K562 (cell line): ENCODE measurements around the gene ZNF610. TPM values are rescaled to one million over a fixed set of nuclear protein-coding genes. Genes with fewer than 3 reads are reported as not detected.
A peak's percentile ranks its signal among the peaks of the same experiment; 100 is the strongest.

ENCODE experiments used
- ATAC-seq: fragments of 200-7000 bp; cut with Tn5 transposase; 3 replicates; pipeline ENCODE4 v1.9.1; 2020; ENCODE audit warnings: moderate library complexity
- BruUV-seq: library from RNA; stranded (reverse); fragments of 400-500 nt; replicated peaks from 2 replicates; lab custom pipeline; 2021; lab: Mats Ljungman, UMichigan
- CTCF ChIA-PET: fragments of 300-600 bp; formaldehyde crosslinking; extraction: SDS; loops from one replicate; lab custom pipeline; 2021; ENCODE audit warnings: low intra/inter-chr PET ratio; lab: Yijun Ruan, JAX
- POLR2A ChIA-PET: fragments of 300-600, 350-650 bp; sonication (Branson Sonifier 250); formaldehyde crosslinking; extraction: SDS; loops from one replicate; lab custom pipeline; 2021; ENCODE audit warnings: antibody characterized with exemption, inconsistent platforms; lab: Yijun Ruan, JAX
- DNase-seq, 4 experiments: peaks; one replicate each; pipeline versions ENCODE4 v3.0.0 to v3.0.0-alpha.2; 2011 to 2018; ENCODE audit warnings: low spot score in 3 of 4, mixed read lengths in 3 of 4; ENCODE audit errors: extremely low read depth in 1 of 4
- FAIRE-seq: peaks from 2 replicates; lab custom pipeline; 2011; peaks lifted over from hg19 to GRCh38; lab: Jason Lieb, UNC
- H2AFZ ChIP-seq: 2 replicates; pipeline ENCODE4 v1.6.0; 2011; ENCODE audit warnings: low read depth, low read length, control low read depth, inconsistent platforms
- H3K27ac ChIP-seq: fragments of 200-600 bp; 3 replicates; pipeline ENCODE4 v1.8.0; 2011; ENCODE audit warnings: low read depth, mild to moderate bottlenecking, control low read depth, inconsistent platforms, low read length, moderate library complexity, mixed read lengths; ENCODE audit errors: extremely low read depth
- H3K27me3 ChIP-seq, 2 experiments: fragments of 300-600 bp in 1 of 2; 2 replicates in 1 of 2; 3 replicates in 1 of 2; pipeline versions ENCODE4 v1.6.0 to v1.8.0; 2011; ENCODE audit warnings: inconsistent platforms in 2 of 2, low read length in 2 of 2, mild to moderate bottlenecking in 1 of 2, mixed read lengths in 1 of 2, moderate library complexity in 1 of 2; ENCODE audit not compliant: control insufficient read depth in 2 of 2, insufficient read depth in 2 of 2
- H3K36me3 ChIP-seq: fragments of 300-600 bp; 3 replicates; pipeline ENCODE4 v1.8.0; 2011; ENCODE audit warnings: mild to moderate bottlenecking, low read length, inconsistent platforms; ENCODE audit not compliant: control insufficient read depth, insufficient read depth
- H3K4me1 ChIP-seq, 2 experiments: fragments of 200-600 bp in 1 of 2; replicated peaks in 1 of 2; 2 replicates in 1 of 2; 3 replicates in 1 of 2; pipeline versions ENCODE4 v1.5.1 to v1.8.0; 2011; ENCODE audit warnings: inconsistent platforms in 2 of 2, low read length in 2 of 2, mild to moderate bottlenecking in 1 of 2, mixed read lengths in 1 of 2, moderate library complexity in 1 of 2; ENCODE audit not compliant: control insufficient read depth in 2 of 2, insufficient read depth in 2 of 2
- H3K4me2 ChIP-seq: 2 replicates; pipeline ENCODE4 v1.6.1; 2011; ENCODE audit warnings: low read length, control low read depth, inconsistent platforms, mixed read lengths; ENCODE audit not compliant: insufficient read depth
- H3K4me3 ChIP-seq: fragments of 200-600 bp; sonication (generic), shearing (Covaris generic); 2 replicates; pipeline ENCODE4 v1.5.1; 2016; ENCODE audit warnings: control low read depth, inconsistent platforms
- H3K79me2 ChIP-seq: fragments of 200-600 bp; 3 replicates; pipeline ENCODE4 v1.8.0; 2011; ENCODE audit warnings: low read length, inconsistent platforms; ENCODE audit not compliant: control insufficient read depth, insufficient read depth
- H3K9ac ChIP-seq, 2 experiments: 2 replicates each; pipeline versions ENCODE4 v1.6.0 to v1.6.1; 2011; ENCODE audit warnings: low read depth in 2 of 2, low read length in 2 of 2, control low read depth in 1 of 2, inconsistent platforms in 1 of 2, mild to moderate bottlenecking in 1 of 2, mixed read lengths in 1 of 2; ENCODE audit not compliant: insufficient read depth in 1 of 2
- H3K9me1 ChIP-seq: one replicate; pipeline ENCODE4 v1.6.0; 2011; ENCODE audit warnings: inconsistent platforms, mild to moderate bottlenecking, low read length, moderate library complexity; ENCODE audit not compliant: control insufficient read depth, insufficient read depth
- H3K9me3 ChIP-seq: replicated peaks from 2 replicates; pipeline ENCODE4 v1.5.1; 2011; ENCODE audit warnings: low read depth, low read length, inconsistent platforms; ENCODE audit not compliant: control insufficient read depth, insufficient read depth
- H4K20me1 ChIP-seq: replicated peaks from 2 replicates; pipeline ENCODE4 v1.6.1; 2011; ENCODE audit warnings: low read length, inconsistent platforms, mixed read lengths; ENCODE audit not compliant: control insufficient read depth, insufficient read depth
- AFF4 ChIP-seq: sonication (generic); formaldehyde crosslinking; IDR thresholded peaks from 2 replicates; pipeline ENCODE4 v1.8.0; 2023; ENCODE audit warnings: mild to moderate bottlenecking, missing genetic modification reagents
- CREBBP ChIP-seq: IDR thresholded peaks from one replicate; pipeline ENCODE4 v1.6.1; 2012; ENCODE audit warnings: low read depth, mild to moderate bottlenecking, control low read depth, inconsistent platforms, low read length
- CREM ChIP-seq: IDR thresholded peaks from 2 replicates; pipeline ENCODE4 v1.6.1; 2014; ENCODE audit warnings: antibody characterized with exemption, low read depth
- ETV1 ChIP-seq: fragments of 450-650 bp; conservative IDR thresholded peaks from 2 replicates; pipeline ENCODE4 v1.6.1; 2016; ENCODE audit warnings: missing genetic modification characterization, control low read depth, low read depth, missing compliant biosample characterization
- ETV6 ChIP-seq, 3 experiments: fragments of 150-350 bp in 1 of 3; sonication (generic) in 1 of 3; formaldehyde crosslinking in 1 of 3; IDR thresholded peaks; 2 replicates each; pipeline versions ENCODE4 v1.6.1 to v1.8.0; 2014 to 2022; ENCODE audit warnings: borderline replicate concordance in 2 of 3, low read depth in 2 of 3, antibody characterized with exemption in 1 of 3, low read length in 1 of 3, mild to moderate bottlenecking in 1 of 3, missing genetic modification reagents in 1 of 3
- HMGN3 ChIP-seq: IDR thresholded peaks from 2 replicates; pipeline ENCODE4 v1.6.1; 2011; ENCODE audit warnings: borderline replicate concordance, low read depth, mild to moderate bottlenecking, mixed read lengths, low read length; ENCODE audit not compliant: insufficient read length; ENCODE audit errors: extremely low read depth
- HNRNPLL ChIP-seq: fragments of 200-400 bp; formaldehyde crosslinking; IDR thresholded peaks from 2 replicates; pipeline ENCODE4 v1.6.1; 2017; ENCODE audit warnings: low read length, low read depth, mild to moderate bottlenecking; ENCODE audit not compliant: poor library complexity, severe bottlenecking
- NR2C1 ChIP-seq, 2 experiments: fragments of 450-650 bp; IDR thresholded peaks; 2 replicates each; pipeline ENCODE4 v1.6.1; 2017; ENCODE audit warnings: mild to moderate bottlenecking in 2 of 2, antibody characterized with exemption in 1 of 2, inconsistent platforms in 1 of 2, missing compliant biosample characterization in 1 of 2, missing genetic modification characterization in 1 of 2
- NR4A1 ChIP-seq, 2 experiments: fragments of 250-450 bp in 1 of 2; fragments of 450-650 bp in 1 of 2; sonication (Bioruptor Pico) in 1 of 2; IDR thresholded peaks; 2 replicates each; pipeline versions ENCODE4 v1.4.0 to v1.6.1; 2016 to 2020; ENCODE audit warnings: mild to moderate bottlenecking in 2 of 2, missing compliant biosample characterization in 1 of 2, missing genetic modification characterization in 1 of 2, moderate library complexity in 1 of 2
- NRF1 ChIP-seq, 2 experiments: fragments of 450-650 bp; IDR thresholded peaks in 1 of 2; conservative IDR thresholded peaks in 1 of 2; 2 replicates each; pipeline ENCODE4 v1.6.1; 2014; ENCODE audit warnings: mild to moderate bottlenecking in 2 of 2
- TFAP4 ChIP-seq: sonication (generic); formaldehyde crosslinking; IDR thresholded peaks from 2 replicates; pipeline ENCODE4 v1.8.0; 2022; ENCODE audit warnings: missing genetic modification reagents, mild to moderate bottlenecking, moderate library complexity, borderline replicate concordance
- ZEB2 ChIP-seq: fragments of 450-650 bp; IDR thresholded peaks from 2 replicates; pipeline ENCODE4 v1.6.1; 2016
- ZNF239 ChIP-seq: fragments of 250-450 bp; sonication (Bioruptor Pico); IDR thresholded peaks from 2 replicates; pipeline ENCODE4 v1.4.0; 2020; ENCODE audit warnings: mild to moderate bottlenecking
- ZSCAN29 ChIP-seq: fragments of 450-650 bp; IDR thresholded peaks from 2 replicates; pipeline ENCODE4 v1.6.1; 2017
- WGBS: fragments of 100-300 bp; shearing (Covaris generic); methylation state at CpG from one replicate; pipeline ENCODE4 v1.1.6; 2016; ENCODE audit warnings: low coverage, mixed read lengths; ENCODE audit not compliant: insufficient coverage; ENCODE audit errors: missing lambda C conversion rate; 5-methylcytosine and 5-hydroxymethylcytosine counted together
- in situ Hi-C: fragments of 300-500 bp; cut with MboI; formaldehyde crosslinking; loops from 4 replicates; pipeline ENCODE4 v1.15.0; 2018; ENCODE audit warnings: inconsistent platforms, mixed read lengths
- intact Hi-C: fragments of 100-400 bp; cut with micrococcal nuclease; formaldehyde crosslinking; loops from 2 replicates; pipeline ENCODE4 v1.14.2; 2022
- polyA plus RNA-seq, 8 experiments: library from polyadenylated mRNA; depleted of rRNA in 4 of 8; stranded (reverse) in 5 of 8; unstranded in 3 of 8; fragments of >200 nt; fragmentation: Nextera tagmentation in 2 of 8; fragmentation: Illumina TruSeq in 1 of 8; extraction: Ambion mirVana in 2 of 8; extraction: Trizol in 1 of 8; gene quantifications; 2 replicates each; pipeline versions ENCODE4 v1.2.1 to v1.2.3, GENCODE V29; 2011 to 2014; ENCODE audit warnings: inconsistent platforms in 1 of 8, missing spikeins in 1 of 8
- total RNA-seq, 7 experiments: library from RNA; depleted of rRNA in 6 of 7; stranded (reverse); fragments of >200 nt in 6 of 7; fragmentation: Illumina TruSeq in 2 of 7; extraction: Trizol in 2 of 7; gene quantifications; 2 replicates each; pipeline versions ENCODE4 v1.2.1 to v1.2.3, GENCODE V29; 2011 to 2021; ENCODE audit warnings: low replicate concordance in 1 of 7

The ZNF610 gene
- total and polyA plus RNA-seq, 9 of the 15 experiments (the other 6 are each of a cell fraction or from before 2014, with no cell fraction given) = not detected

- H3K4me3 ChIP-seq = peak within 1 kb of the TSS; percentile 50
- H3K79me2 ChIP-seq = no peaks in the 10 kb centered on the region
- ChIA-PET CTCF (no interaction called here), POLR2A (no interaction called here)
- DNase-seq = peak; percentile 80 to 88 (median 86)
- peak within 1 kb of the TSS; percentile 79 for H3K4me2 ChIP-seq
- no peaks in the 10 kb centered on the region for H3K27me3 ChIP-seq
- BruUV-seq = TSS peak; percentile 72
- peak within 1 kb of the TSS; percentile 50; the same call in 1 of the 3 replicates for H3K27ac ChIP-seq
- intact Hi-C loops (no loop called here), in situ Hi-C loops (no loop called here)
- no peaks in the 10 kb centered on the region for H3K9me1 ChIP-seq
- H3K4me1 ChIP-seq = peaks cover 0 to 8% of the 10 kb centered on the region in 2 experiments; a peak in 2 of 5 replicates
- ATAC-seq = peak; percentile 97
- peak within 1 kb of the TSS; percentile 85 for H2AFZ ChIP-seq
- no peaks in the 10 kb centered on the region for H3K9me3 ChIP-seq
- WGBS = 2% methylated on average over 35 of the region's 36 CpGs
- no peaks in the 10 kb centered on the region for H3K36me3 ChIP-seq
- FAIRE-seq = peak; percentile 68
- peak within 1 kb of the TSS in 1 of 2 experiments; percentile 50; a peak in 1 of 4 replicates for H3K9ac ChIP-seq
- H4K20me1 ChIP-seq = no peaks in the 10 kb centered on the region
- no peak for TF ChIP-seq NR4A1 (CRISPR knock-in tag; IDR thresholded peaks at IDR 0.05)
- no peak for TF ChIP-seq NR4A1 (tag; IDR thresholded peaks at IDR 0.05)
- TF ChIP-seq HMGN3 = no peak
- TF ChIP-seq ZSCAN29 = no peak
- no peak for TF ChIP-seq ZNF239 (CRISPR knock-in tag)
- peak; percentile 56; the same call in 1 of the 2 replicates for TF ChIP-seq CREM
- TF ChIP-seq AFF4 (CRISPR knock-in tag) = no peak
- no peak for TF ChIP-seq CREBBP
- TF ChIP-seq NR2C1 (IDR thresholded peaks at IDR 0.05) = peak; percentile 91
- TF ChIP-seq NR2C1 (tag; IDR thresholded peaks at IDR 0.05) = peak; percentile 93
- peak; percentile 64 for TF ChIP-seq ETV1 (tag)
- TF ChIP-seq ZEB2 = no peak
- 0 out of 2 replicates have a peak, but pooled peaks have one; percentile 17 for TF ChIP-seq TFAP4
- TF ChIP-seq HNRNPLL = peak; percentile 80
- peak; percentile 79 to 83 for TF ChIP-seq NRF1 (conservative IDR thresholded peaks at IDR 0.05 in 1 of 2, IDR thresholded peaks at IDR 0.05 in 1 of 2)
- TF ChIP-seq ETV6 (IDR thresholded peaks at IDR 0.05; ENCODE audit: borderline replicate concordance in 1 of 2, low read depth in 2 of 2, low read length in 1 of 2) = 0 out of 4 replicates have a peak, but pooled peaks of 1 of the 2 experiments have one; percentile 57
- TF ChIP-seq ETV6 (CRISPR knock-in tag; IDR thresholded peaks at IDR 0.05; ENCODE audit: borderline replicate concordance) = no peak
Observed at GRCh38 chr19:52397310-52398080, 61.5 kb downstream of the ZNF610 start, which contains the start of gene ZNF528. Gene ZNF528 (plus strand): TSS chr19:52397849. CDS start chr19:52402014, 4,165 bp downstream.
